Fibroblast of the aortic adventitia (primary cell): Measurements from ENCODE around the gene MAST3. TPM values are rescaled to one million over a fixed set of nuclear protein-coding genes. Genes with fewer than 3 reads are reported as not detected.

ENCODE experiments used
- DNase-seq: peaks from one replicate; pipeline ENCODE4 v3.0.0-alpha.2; 2010; ENCODE audit warnings: low read depth
- H3K4me3 ChIP-seq: 2 replicates; pipeline ENCODE4 v1.5.1; 2011; ENCODE audit warnings: low read depth, mild to moderate bottlenecking, control low read depth, low read length, moderate library complexity
- CTCF ChIP-seq: IDR thresholded peaks from 2 replicates; pipeline ENCODE4 v1.5.1; 2011; ENCODE audit warnings: mild to moderate bottlenecking, low read length, control low read depth, inconsistent platforms; ENCODE audit not compliant: insufficient read depth
- small RNA-seq: library from RNA; depleted of rRNA; stranded (forward); fragments of <200 nt; gene quantifications from one replicate; pipeline ENCODE3, GENCODE V24; 2012
- total RNA-seq: library from RNA; depleted of rRNA; stranded (reverse); fragments of >200 nt; gene quantifications from 2 replicates; pipeline ENCODE4 v1.2.3, GENCODE V29; 2012; ENCODE audit warnings: low replicate concordance

Gene MAST3
- total RNA-seq, 1 donor: 3.1 TPM

- H3K4me3 ChIP-seq: no peak overlapping the region
- no peak for DNase-seq
- TF ChIP-seq CTCF: no peak
These were observed 100.4 kb downstream of the MAST3 start for GRCh38 chr19:18197941-18198340.

DNA sequence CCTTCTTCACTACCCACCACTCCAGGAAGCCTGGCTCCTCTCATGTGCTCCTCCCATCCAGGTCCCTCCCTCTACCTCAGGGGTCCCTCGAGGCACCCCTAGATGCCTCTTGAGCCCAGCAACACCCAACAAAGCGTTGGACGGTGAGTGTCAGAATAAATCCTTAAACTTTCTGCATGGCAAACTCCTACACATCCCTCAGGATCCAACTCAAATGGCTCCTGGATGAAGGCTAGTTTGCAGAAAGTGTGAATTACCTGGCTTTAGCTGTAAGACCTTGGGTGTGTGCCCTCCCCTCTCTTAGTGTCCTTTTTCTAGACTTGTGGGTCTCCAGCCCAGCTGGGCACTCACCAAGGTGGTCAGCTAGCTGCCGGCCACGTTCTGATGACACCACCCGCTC is 100.8 kb downstream of the MAST3 start:
- TF ChIP-seq CTCF: no peak
- DNase-seq: no peak
- no peak overlapping the region for H3K4me3 ChIP-seq

Small RNAs within 50 kb of the gene (small RNA-seq; reads per million reads assigned to genes)
- not detected for gene IFI30

Other genes starting within 250 kb of the MAST3 start
- 1.3 and 2.7 TPM in 2 replicates for gene JAK3, start 249.8 kb upstream of the MAST3 start, total RNA-seq
- gene RPL18A, start 237.9 kb upstream of the MAST3 start, total RNA-seq: 1,681 and 2,030 TPM in 2 replicates
- gene SLC5A5, start 225.8 kb upstream of the MAST3 start, total RNA-seq: not detected in 2 replicates
- 17.0 and 24.9 TPM in 2 replicates for gene CCDC124, start 164.8 kb upstream of the MAST3 start, total RNA-seq
- 0.25 TPM in 1 of 2 replicates, not detected in the other for gene KCNN1, start 130.7 kb upstream of the MAST3 start, total RNA-seq
- gene ARRDC2, start 89.6 kb upstream of the MAST3 start, total RNA-seq: 4.2 and 8.0 TPM in 2 replicates
- not detected in 2 replicates for gene IL12RB1, start 10.8 kb upstream of the MAST3 start, total RNA-seq
- gene PIK3R2, start 55.4 kb downstream of the MAST3 start, total RNA-seq: 36.7 and 41.3 TPM in 2 replicates
- 0.90 and 23.1 TPM in 2 replicates for gene IFI30, start 76.0 kb downstream of the MAST3 start, total RNA-seq
- gene MPV17L2, start 95.4 kb downstream of the MAST3 start, total RNA-seq: 4.4 and 11.7 TPM in 2 replicates
- gene RAB3A, start 106.3 kb downstream of the MAST3 start, total RNA-seq: 2.8 TPM in 1 of 2 replicates, not detected in the other
- not detected in 2 replicates for gene PDE4C, start 128.7 kb downstream of the MAST3 start, total RNA-seq
- gene IQCN, start 176.7 kb downstream of the MAST3 start, total RNA-seq: 1.5 and 4.4 TPM in 2 replicates
- gene JUND, start 183.8 kb downstream of the MAST3 start, total RNA-seq: 61.9 and 85.6 TPM in 2 replicates
- gene LSM4, start 225.3 kb downstream of the MAST3 start, total RNA-seq: 113 and 119 TPM in 2 replicates
- 9.6 and 27.2 TPM in 2 replicates for gene PGPEP1, start 242.8 kb downstream of the MAST3 start, total RNA-seq